Astrocyte (in vitro differentiated cells and primary cell): ENCODE measurements around the gene RMND5A. TPM values are rescaled to one million over a fixed set of nuclear protein-coding genes. Genes with fewer than 3 reads are reported as not detected.

Source experiments
- DNase-seq: peaks from one replicate; pipeline ENCODE4 v3.0.0-alpha.2; 2010; ENCODE audit warnings: low read depth
- FAIRE-seq: peaks from 2 replicates; lab custom pipeline; 2011; peaks lifted over from hg19 to GRCh38; lab: Jason Lieb, UNC
- H2AFZ ChIP-seq: 2 replicates; pipeline ENCODE4 v1.6.0; 2012; ENCODE audit warnings: low read depth, low read length, inconsistent platforms
- H3K27ac ChIP-seq: 2 replicates; pipeline ENCODE4 v1.5.1; 2011; ENCODE audit warnings: low read depth, low read length, inconsistent platforms
- H3K27me3 ChIP-seq: 2 replicates; pipeline ENCODE4 v1.6.0; 2011; ENCODE audit warnings: low read length, inconsistent platforms; ENCODE audit not compliant: insufficient read depth
- H3K36me3 ChIP-seq: 2 replicates; pipeline ENCODE4 v1.5.1; 2011; ENCODE audit warnings: low read length, inconsistent platforms; ENCODE audit not compliant: insufficient read depth
- H3K4me1 ChIP-seq: 2 replicates; pipeline ENCODE4 v1.5.1; 2011; ENCODE audit warnings: low read length, inconsistent platforms; ENCODE audit not compliant: insufficient read depth
- H3K4me2 ChIP-seq: 2 replicates; pipeline ENCODE4 v1.6.0; 2012; ENCODE audit warnings: low read length, inconsistent platforms
- H3K4me3 ChIP-seq: 2 replicates; pipeline ENCODE4 v1.5.1; 2011; ENCODE audit warnings: low read depth, mild to moderate bottlenecking, low read length, inconsistent platforms; ENCODE audit not compliant: insufficient read depth
- H3K79me2 ChIP-seq: 2 replicates; pipeline ENCODE4 v1.6.0; 2012; ENCODE audit warnings: mild to moderate bottlenecking, low read length, inconsistent platforms; ENCODE audit not compliant: insufficient read depth
- H3K9ac ChIP-seq: 2 replicates; pipeline ENCODE4 v1.6.0; 2012; ENCODE audit warnings: mild to moderate bottlenecking, low read length, inconsistent platforms
- H3K9me3 ChIP-seq: 2 replicates; pipeline ENCODE4 v1.5.1; 2012; ENCODE audit warnings: low read depth, mild to moderate bottlenecking, low read length, inconsistent platforms; ENCODE audit not compliant: insufficient read depth
- H4K20me1 ChIP-seq: 2 replicates; pipeline ENCODE4 v1.6.0; 2012; ENCODE audit warnings: low read length, inconsistent platforms; ENCODE audit not compliant: insufficient read depth
- H3K27ac Mint-ChIP-seq: one replicate; pipeline ENCODE4 v1.8.0; 2021; ENCODE audit warnings: mild to moderate bottlenecking, mixed read lengths; ENCODE audit not compliant: unreplicated experiment
- H3K27me3 Mint-ChIP-seq: one replicate; pipeline ENCODE4 v1.8.0; 2021; ENCODE audit warnings: low read depth, mixed read lengths; ENCODE audit not compliant: unreplicated experiment
- H3K36me3 Mint-ChIP-seq: one replicate; pipeline ENCODE4 v1.8.0; 2021; ENCODE audit warnings: low read depth, mixed read lengths; ENCODE audit not compliant: unreplicated experiment
- H3K4me1 Mint-ChIP-seq: one replicate; pipeline ENCODE4 v1.8.0; 2021; ENCODE audit warnings: low read depth, mixed read lengths; ENCODE audit not compliant: unreplicated experiment
- H3K4me3 Mint-ChIP-seq: one replicate; pipeline ENCODE4 v1.8.0; 2021; ENCODE audit warnings: mild to moderate bottlenecking, moderate library complexity, mixed read lengths; ENCODE audit not compliant: unreplicated experiment
- H3K9me3 Mint-ChIP-seq: one replicate; pipeline ENCODE4 v1.8.0; 2021; ENCODE audit warnings: mild to moderate bottlenecking, mixed read lengths; ENCODE audit not compliant: unreplicated experiment
- EZH2 ChIP-seq: IDR thresholded peaks from 2 replicates; pipeline ENCODE4 v1.6.1; 2012; ENCODE audit warnings: mild to moderate bottlenecking, low read length, inconsistent platforms; ENCODE audit not compliant: insufficient read depth
- total RNA-seq: library from RNA; stranded (reverse); gene quantifications from 2 replicates; pipeline ENCODE4 v1.2.1, GENCODE V29; 2021
- TF ChIP-seq, protein P1 (sequence below): IDR thresholded peaks from 2 replicates; pipeline ENCODE4 v1.5.1; 2011; ENCODE audit warnings: low read depth, mild to moderate bottlenecking, inconsistent platforms, low read length, moderate library complexity; ENCODE audit not compliant: insufficient read depth

Gene RMND5A
- total RNA-seq, 1 donor from 2014 or later, result 33.6 TPM

DNA sequence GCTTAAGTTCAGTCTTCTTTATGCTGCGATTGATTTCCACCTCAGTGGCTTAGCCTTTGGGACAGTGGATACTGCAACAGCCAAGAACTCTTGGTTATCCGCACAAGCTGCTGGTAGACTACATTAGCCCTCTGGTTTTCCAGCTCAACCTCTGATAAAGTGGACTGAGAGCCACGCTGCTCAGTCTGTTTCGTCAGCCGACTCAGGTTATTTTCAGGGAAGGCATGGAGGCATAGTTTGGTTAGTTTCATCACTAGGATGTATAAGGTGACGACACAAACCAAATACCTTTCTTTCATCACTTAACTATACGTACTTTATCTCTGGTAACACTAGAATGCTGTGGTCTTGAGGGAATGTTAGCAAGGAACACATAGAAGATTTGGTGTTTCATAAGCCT, 56.4 kb downstream of the RMND5A start:
- H3K4me1 Mint-ChIP-seq, result no peaks in the 10 kb centered on the region
- DNase-seq, result no peak
- no peak for FAIRE-seq
- no peaks in the 10 kb centered on the region for H3K79me2 ChIP-seq
- H3K4me3 ChIP-seq, result no peak overlapping the region
- H3K36me3 Mint-ChIP-seq, result peaks cover 12% of the 10 kb centered on the region
- H3K36me3 ChIP-seq, result peaks cover 4% of the 10 kb centered on the region
- H3K27ac ChIP-seq, result no peak overlapping the region
- H3K4me3 Mint-ChIP-seq, result no peak overlapping the region
- no peaks in the 10 kb centered on the region for H3K9me3 Mint-ChIP-seq
- no peak overlapping the region for H3K9ac ChIP-seq
- no peaks in the 10 kb centered on the region for H3K27me3 Mint-ChIP-seq
- no peaks in the 10 kb centered on the region for H3K9me3 ChIP-seq
- no peak overlapping the region for H2AFZ ChIP-seq
- TF ChIP-seq, protein P1, sequence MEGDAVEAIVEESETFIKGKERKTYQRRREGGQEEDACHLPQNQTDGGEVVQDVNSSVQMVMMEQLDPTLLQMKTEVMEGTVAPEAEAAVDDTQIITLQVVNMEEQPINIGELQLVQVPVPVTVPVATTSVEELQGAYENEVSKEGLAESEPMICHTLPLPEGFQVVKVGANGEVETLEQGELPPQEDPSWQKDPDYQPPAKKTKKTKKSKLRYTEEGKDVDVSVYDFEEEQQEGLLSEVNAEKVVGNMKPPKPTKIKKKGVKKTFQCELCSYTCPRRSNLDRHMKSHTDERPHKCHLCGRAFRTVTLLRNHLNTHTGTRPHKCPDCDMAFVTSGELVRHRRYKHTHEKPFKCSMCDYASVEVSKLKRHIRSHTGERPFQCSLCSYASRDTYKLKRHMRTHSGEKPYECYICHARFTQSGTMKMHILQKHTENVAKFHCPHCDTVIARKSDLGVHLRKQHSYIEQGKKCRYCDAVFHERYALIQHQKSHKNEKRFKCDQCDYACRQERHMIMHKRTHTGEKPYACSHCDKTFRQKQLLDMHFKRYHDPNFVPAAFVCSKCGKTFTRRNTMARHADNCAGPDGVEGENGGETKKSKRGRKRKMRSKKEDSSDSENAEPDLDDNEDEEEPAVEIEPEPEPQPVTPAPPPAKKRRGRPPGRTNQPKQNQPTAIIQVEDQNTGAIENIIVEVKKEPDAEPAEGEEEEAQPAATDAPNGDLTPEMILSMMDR, result no peak
- TF ChIP-seq EZH2, result no peak
- H3K4me1 ChIP-seq, result no peaks in the 10 kb centered on the region
- no peak overlapping the region for H3K27ac Mint-ChIP-seq
- H3K4me2 ChIP-seq, result no peak overlapping the region
- H4K20me1 ChIP-seq, result no peaks in the 10 kb centered on the region
- no peaks in the 10 kb centered on the region for H3K27me3 ChIP-seq

DNA sequence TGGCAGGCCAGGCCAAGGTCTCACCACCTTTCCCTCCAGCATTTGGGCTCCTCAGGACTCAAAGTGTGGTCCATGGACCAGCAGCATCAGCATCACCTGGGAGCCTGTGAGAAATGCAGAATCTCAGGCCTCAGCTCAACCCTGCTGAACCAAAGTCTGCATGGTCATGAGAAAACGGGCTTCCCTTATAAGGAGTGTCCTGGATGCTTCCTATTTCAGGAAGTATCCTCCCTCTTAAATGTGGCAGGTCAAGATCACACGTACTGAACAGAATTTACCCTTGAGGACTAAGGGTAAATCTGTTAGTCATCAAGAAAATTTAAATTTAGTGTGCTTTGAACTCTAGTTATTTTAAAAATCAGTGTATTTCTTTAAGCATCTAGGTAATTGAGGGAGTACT, 58.9 kb downstream of the RMND5A start:
- Histone ChIP-seq H3K36me3 (no peaks in the 10 kb centered on the region), H3K27ac (no peak overlapping the region), H3K27me3 (peaks cover 2% of the 10 kb centered on the region), H3K4me3 (no peak overlapping the region), H3K9me3 (no peaks in the 10 kb centered on the region), H3K4me1 (no peaks in the 10 kb centered on the region), H3K9ac (no peak overlapping the region), H3K79me2 (no peaks in the 10 kb centered on the region), H2AFZ (no peak overlapping the region), H4K20me1 (no peaks in the 10 kb centered on the region), H3K4me2 (no peak overlapping the region)
- Mint-ChIP-seq H3K9me3 (no peaks in the 10 kb centered on the region), H3K27ac (no peak overlapping the region), H3K36me3 (peaks cover 4% of the 10 kb centered on the region), H3K27me3 (no peaks in the 10 kb centered on the region), H3K4me1 (no peaks in the 10 kb centered on the region), H3K4me3 (no peak overlapping the region)
- DNase-seq (no peak), FAIRE-seq (no peak)
- no peak for TF ChIP-seq EZH2
- TF ChIP-seq, protein P1, result no peak

DNA sequence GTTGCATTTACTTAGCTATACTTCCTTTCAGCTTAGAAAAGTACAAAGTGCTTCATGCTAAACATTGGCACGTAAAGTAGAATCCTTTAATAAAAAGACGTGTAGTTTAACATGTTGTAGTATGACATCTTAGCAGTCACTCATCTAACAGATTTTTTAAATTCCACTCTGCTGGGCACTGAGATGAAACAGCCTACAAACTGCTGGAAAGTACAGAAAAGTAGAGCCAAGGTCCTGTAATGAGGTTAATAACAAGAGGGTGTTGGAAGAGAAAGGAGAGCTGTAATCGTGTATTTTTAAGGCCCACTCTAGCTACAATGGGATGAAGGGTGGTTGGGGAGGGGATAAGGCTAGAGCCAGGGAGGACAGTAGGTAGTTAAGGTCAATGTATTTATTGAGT, 59.9 kb downstream of the RMND5A start:
- H3K27ac ChIP-seq, result no peak overlapping the region
- H3K27ac Mint-ChIP-seq, result no peak overlapping the region
- H3K9ac ChIP-seq, result no peak overlapping the region
- H3K27me3 ChIP-seq, result peaks cover 2% of the 10 kb centered on the region
- no peaks in the 10 kb centered on the region for H3K9me3 ChIP-seq
- H4K20me1 ChIP-seq, result no peaks in the 10 kb centered on the region
- H2AFZ ChIP-seq, result no peak overlapping the region
- H3K36me3 ChIP-seq, result no peaks in the 10 kb centered on the region
- no peak overlapping the region for H3K4me3 ChIP-seq
- no peaks in the 10 kb centered on the region for H3K4me1 ChIP-seq
- H3K79me2 ChIP-seq, result no peaks in the 10 kb centered on the region
- H3K36me3 Mint-ChIP-seq, result peaks cover 4% of the 10 kb centered on the region
- H3K9me3 Mint-ChIP-seq, result no peaks in the 10 kb centered on the region
- no peak overlapping the region for H3K4me3 Mint-ChIP-seq
- DNase-seq (no peak), FAIRE-seq (no peak)
- H3K27me3 Mint-ChIP-seq, result peaks cover 3% of the 10 kb centered on the region
- no peaks in the 10 kb centered on the region for H3K4me1 Mint-ChIP-seq
- no peak for TF ChIP-seq EZH2
- TF ChIP-seq, protein P1, result no peak
- H3K4me2 ChIP-seq, result no peak overlapping the region
